SK-N-SH (cell line): ENCODE data around the gene FHDC1. TPM values are rescaled to one million over a fixed set of nuclear protein-coding genes. Genes with fewer than 3 reads are reported as not detected.

ENCODE experiments used
- CTCF ChIA-PET: fragments of 300-600, 350-600 bp; formaldehyde crosslinking; extraction: SDS; loops from one replicate; lab custom pipeline; 2021; lab: Yijun Ruan, JAX
- POLR2A ChIA-PET: fragments of 350-600 bp; sonication (Branson Sonifier 250); formaldehyde crosslinking; extraction: SDS; loops from one replicate; lab custom pipeline; 2020; ENCODE audit warnings: antibody characterized with exemption, inconsistent platforms; lab: Yijun Ruan, JAX
- DNase-seq: peaks from one replicate; pipeline ENCODE4 v3.0.0; 2012
- H2AFZ ChIP-seq: fragments of 200-600 bp; sonication (generic); 2 replicates; pipeline ENCODE4 v1.8.1; 2016; ENCODE audit warnings: antibody characterized with exemption, mild to moderate bottlenecking, low read depth
- H3F3A ChIP-seq: fragments of 200-600 bp; sonication (generic); replicated peaks from 2 replicates; pipeline ENCODE3; 2016; ENCODE audit warnings: antibody characterized with exemption, mild to moderate bottlenecking; ENCODE audit not compliant: insufficient read depth
- H3K27ac ChIP-seq, 2 experiments: fragments of 200-500 bp in 1 of 2; fragments of 200-600 bp in 1 of 2; sonication (Bioruptor generic) in 1 of 2; sonication (generic), shearing (Covaris generic) in 1 of 2; 2 replicates each; pipeline versions ENCODE4 v1.5.1 to v1.6.1; 2014 to 2016; ENCODE audit warnings: low read depth in 2 of 2, inconsistent platforms in 1 of 2, low read length in 1 of 2, mild to moderate bottlenecking in 1 of 2, mixed read lengths in 1 of 2
- H3K27me3 ChIP-seq: fragments of 200-600 bp; sonication (generic), shearing (Covaris generic); 2 replicates; pipeline ENCODE4 v1.6.1; 2016; ENCODE audit warnings: mixed run types; ENCODE audit not compliant: insufficient read depth
- H3K36me3 ChIP-seq, 2 experiments: fragments of 200-500 bp in 1 of 2; fragments of 200-600 bp in 1 of 2; sonication (Bioruptor generic) in 1 of 2; sonication (generic) in 1 of 2; replicated peaks in 1 of 2; 2 replicates each; pipeline versions ENCODE3 to v1.5.1; 2014 to 2016; ENCODE audit warnings: low read length in 1 of 2, mild to moderate bottlenecking in 1 of 2; ENCODE audit not compliant: insufficient read depth in 2 of 2, control insufficient read depth in 1 of 2
- H3K4me1 ChIP-seq, 2 experiments: fragments of 200-500 bp in 1 of 2; fragments of 200-600 bp in 1 of 2; sonication (Bioruptor generic) in 1 of 2; sonication (generic), shearing (Covaris generic) in 1 of 2; 2 replicates each; pipeline versions ENCODE4 v1.5.1 to v1.6.1; 2014 to 2016; ENCODE audit warnings: low read depth in 1 of 2, low read length in 1 of 2, mixed run types in 1 of 2; ENCODE audit not compliant: insufficient read depth in 2 of 2, control insufficient read depth in 1 of 2
- H3K4me2 ChIP-seq: fragments of 200-600 bp; sonication (generic), shearing (Covaris generic); 2 replicates; pipeline ENCODE4 v1.6.1; 2017; ENCODE audit warnings: mixed run types
- H3K4me3 ChIP-seq, 2 experiments: fragments of 200-500 bp in 1 of 2; fragments of 200-600 bp in 1 of 2; sonication (Bioruptor generic) in 1 of 2; sonication (generic), shearing (Covaris generic) in 1 of 2; 2 replicates each; pipeline versions ENCODE4 v1.5.1 to v1.8.1; 2014 to 2016; ENCODE audit warnings: low read depth in 2 of 2, inconsistent platforms in 1 of 2, low read length in 1 of 2, mild to moderate bottlenecking in 1 of 2, mixed read lengths in 1 of 2, moderate library complexity in 1 of 2
- H3K79me2 ChIP-seq: fragments of 200-600 bp; sonication (generic); 2 replicates; pipeline ENCODE4 v1.8.1; 2017; ENCODE audit warnings: mild to moderate bottlenecking; ENCODE audit not compliant: insufficient read depth
- H3K9ac ChIP-seq: fragments of 200-600 bp; sonication (generic); 2 replicates; pipeline ENCODE4 v1.6.1; 2017; ENCODE audit warnings: mixed run types
- H3K9me2 ChIP-seq: fragments of 200-600 bp; sonication (generic); 2 replicates; pipeline ENCODE4 v1.6.1; 2017; ENCODE audit warnings: mixed run types
- H3K9me3 ChIP-seq: fragments of 200-600 bp; sonication (generic); 2 replicates; pipeline ENCODE4 v1.6.1; 2017; ENCODE audit warnings: mixed run types, mild to moderate bottlenecking, moderate library complexity
- H4K20me1 ChIP-seq: fragments of 200-600 bp; sonication (generic); 2 replicates; pipeline ENCODE4 v1.6.1; 2017; ENCODE audit warnings: mild to moderate bottlenecking, mixed run types; ENCODE audit not compliant: insufficient read depth
- ELF1 ChIP-seq: IDR thresholded peaks from 2 replicates; pipeline ENCODE4 v1.4.0; 2012
- FOXM1 ChIP-seq: IDR thresholded peaks from 2 replicates; pipeline ENCODE4 v1.4.0; 2012; ENCODE audit warnings: low read depth, mild to moderate bottlenecking
- IRF3 ChIP-seq: fragments of 150-350 bp; IDR thresholded peaks from 2 replicates; pipeline ENCODE4 v1.6.1; 2016; ENCODE audit warnings: mild to moderate bottlenecking, low read depth, low read length
- MEF2A ChIP-seq: IDR thresholded peaks from 2 replicates; pipeline ENCODE4 v1.4.0; 2012; ENCODE audit warnings: low read depth, borderline replicate concordance
- MXI1 ChIP-seq: IDR thresholded peaks from 2 replicates; pipeline ENCODE4 v1.6.1; 2012; ENCODE audit warnings: mild to moderate bottlenecking, low read depth, low read length, improper control_type of control experiment
- NRF1 ChIP-seq: IDR thresholded peaks from 2 replicates; pipeline ENCODE4 v1.6.1; 2012; ENCODE audit warnings: low read depth, mild to moderate bottlenecking, low read length
- RAD21 ChIP-seq: IDR thresholded peaks from 2 replicates; pipeline ENCODE4 v1.6.1; 2012; ENCODE audit warnings: mild to moderate bottlenecking, low read length
- RXRA ChIP-seq: IDR thresholded peaks from 2 replicates; pipeline ENCODE4 v1.4.0; 2012; ENCODE audit warnings: low read depth, mild to moderate bottlenecking, borderline replicate concordance
- SIN3A ChIP-seq: IDR thresholded peaks from 2 replicates; pipeline ENCODE4 v1.6.1; 2012; ENCODE audit warnings: low read depth, mild to moderate bottlenecking, low read length, moderate library complexity, borderline replicate concordance
- TEAD4 ChIP-seq: IDR thresholded peaks from 2 replicates; pipeline ENCODE4 v1.4.0; 2012; ENCODE audit warnings: mild to moderate bottlenecking, borderline replicate concordance; ENCODE audit not compliant: insufficient read depth
- YY1 ChIP-seq: IDR thresholded peaks from 2 replicates; pipeline ENCODE4 v1.4.0; 2012; ENCODE audit warnings: low read depth, mild to moderate bottlenecking
- ZBTB33 ChIP-seq: IDR thresholded peaks from 2 replicates; pipeline ENCODE4 v1.4.0; 2012; ENCODE audit warnings: low read depth, borderline replicate concordance
- WGBS: methylation state at CpG from one replicate; pipeline ENCODE4 v1.1.6; 2017; ENCODE audit warnings: low lambda C conversion rate; 5-methylcytosine and 5-hydroxymethylcytosine counted together
- polyA plus RNA-seq, 3 experiments: library from polyadenylated mRNA; depleted of rRNA; stranded (reverse); fragments of >200 nt; gene quantifications; 2 replicates each; pipeline ENCODE4 v1.2.3, GENCODE V29; 2012
- TF ChIP-seq, protein P1 (sequence below): fragments of 150-350 bp; IDR thresholded peaks from 2 replicates; pipeline ENCODE4 v1.6.1; 2017; ENCODE audit warnings: antibody characterized with exemption, low read length, low read depth, borderline replicate concordance
- TF ChIP-seq, protein P2 (sequence below): fragments of 200-600 bp; sonication (generic); IDR thresholded peaks from 2 replicates; pipeline ENCODE4 v1.6.1; 2017; ENCODE audit warnings: antibody characterized with exemption, mild to moderate bottlenecking, moderate library complexity
- TF ChIP-seq, protein P3 (sequence below): IDR thresholded peaks from 2 replicates; pipeline ENCODE4; 2012

The FHDC1 gene
- polyA plus RNA-seq, 1 of the 3 experiments (the other 2 are of a cell fraction), result 0.02 TPM

DNA sequence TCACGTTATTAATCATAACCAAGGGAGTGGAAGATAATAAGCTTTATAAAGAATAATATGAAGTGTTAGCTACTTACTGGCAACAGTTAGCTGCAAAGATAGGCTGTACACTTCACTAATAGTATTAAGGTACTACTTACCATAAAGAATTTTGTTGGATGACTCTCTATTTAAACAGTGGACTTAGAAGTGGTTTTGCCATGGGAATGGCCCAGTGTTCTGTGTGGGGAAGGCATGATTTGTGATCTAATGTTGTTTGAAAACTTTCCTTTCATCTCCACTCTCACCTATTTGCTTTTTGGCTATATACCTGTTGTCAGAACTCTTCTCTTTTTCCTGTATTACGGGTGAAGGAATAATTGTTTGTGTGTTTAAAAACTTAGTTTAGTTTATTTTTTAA lies 23.0 kb downstream of the FHDC1 start (continued):
- TF ChIP-seq, protein P1, sequence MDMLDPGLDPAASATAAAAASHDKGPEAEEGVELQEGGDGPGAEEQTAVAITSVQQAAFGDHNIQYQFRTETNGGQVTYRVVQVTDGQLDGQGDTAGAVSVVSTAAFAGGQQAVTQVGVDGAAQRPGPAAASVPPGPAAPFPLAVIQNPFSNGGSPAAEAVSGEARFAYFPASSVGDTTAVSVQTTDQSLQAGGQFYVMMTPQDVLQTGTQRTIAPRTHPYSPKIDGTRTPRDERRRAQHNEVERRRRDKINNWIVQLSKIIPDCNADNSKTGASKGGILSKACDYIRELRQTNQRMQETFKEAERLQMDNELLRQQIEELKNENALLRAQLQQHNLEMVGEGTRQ, result no peak

DNA sequence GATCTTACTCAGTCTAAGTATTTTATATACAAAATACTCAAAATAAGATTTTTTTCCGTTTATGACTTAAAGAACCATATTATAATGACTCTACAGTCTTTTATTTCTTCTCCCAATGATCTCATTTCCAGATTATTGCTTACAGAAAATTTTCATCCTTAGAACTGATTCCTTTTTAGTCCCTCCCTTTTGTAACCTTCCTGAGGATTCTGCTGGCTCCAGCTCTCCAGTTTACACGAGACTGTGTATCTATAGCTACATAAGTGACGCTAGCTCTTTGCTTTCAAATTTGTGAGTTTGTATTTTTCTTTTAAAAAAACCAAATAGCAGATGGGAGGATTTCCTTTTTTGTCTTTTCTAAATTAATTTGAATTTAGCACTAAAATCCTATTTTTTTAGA lies 24.0 kb downstream of the FHDC1 start:
- no peak overlapping the region for H2AFZ ChIP-seq

More for the DNA sequence above, 24.0 kb downstream of the FHDC1 start:
- no peaks in the 10 kb centered on the region for H3K79me2 ChIP-seq
- ChIA-PET POLR2A (no interaction called here), CTCF (no interaction called here)
- TF ChIP-seq MEF2A, result no peak
- TF ChIP-seq TEAD4, result no peak
- no peak for TF ChIP-seq FOXM1
- TF ChIP-seq RXRA, result no peak
- no peak for TF ChIP-seq MXI1
- no peak for TF ChIP-seq YY1
- TF ChIP-seq, protein P2, sequence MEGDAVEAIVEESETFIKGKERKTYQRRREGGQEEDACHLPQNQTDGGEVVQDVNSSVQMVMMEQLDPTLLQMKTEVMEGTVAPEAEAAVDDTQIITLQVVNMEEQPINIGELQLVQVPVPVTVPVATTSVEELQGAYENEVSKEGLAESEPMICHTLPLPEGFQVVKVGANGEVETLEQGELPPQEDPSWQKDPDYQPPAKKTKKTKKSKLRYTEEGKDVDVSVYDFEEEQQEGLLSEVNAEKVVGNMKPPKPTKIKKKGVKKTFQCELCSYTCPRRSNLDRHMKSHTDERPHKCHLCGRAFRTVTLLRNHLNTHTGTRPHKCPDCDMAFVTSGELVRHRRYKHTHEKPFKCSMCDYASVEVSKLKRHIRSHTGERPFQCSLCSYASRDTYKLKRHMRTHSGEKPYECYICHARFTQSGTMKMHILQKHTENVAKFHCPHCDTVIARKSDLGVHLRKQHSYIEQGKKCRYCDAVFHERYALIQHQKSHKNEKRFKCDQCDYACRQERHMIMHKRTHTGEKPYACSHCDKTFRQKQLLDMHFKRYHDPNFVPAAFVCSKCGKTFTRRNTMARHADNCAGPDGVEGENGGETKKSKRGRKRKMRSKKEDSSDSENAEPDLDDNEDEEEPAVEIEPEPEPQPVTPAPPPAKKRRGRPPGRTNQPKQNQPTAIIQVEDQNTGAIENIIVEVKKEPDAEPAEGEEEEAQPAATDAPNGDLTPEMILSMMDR, result no peak
- TF ChIP-seq, protein P1, result no peak
- TF ChIP-seq SIN3A, result no peak
- no peak for TF ChIP-seq NRF1
- no peak for TF ChIP-seq ZBTB33
- TF ChIP-seq, protein P3, sequence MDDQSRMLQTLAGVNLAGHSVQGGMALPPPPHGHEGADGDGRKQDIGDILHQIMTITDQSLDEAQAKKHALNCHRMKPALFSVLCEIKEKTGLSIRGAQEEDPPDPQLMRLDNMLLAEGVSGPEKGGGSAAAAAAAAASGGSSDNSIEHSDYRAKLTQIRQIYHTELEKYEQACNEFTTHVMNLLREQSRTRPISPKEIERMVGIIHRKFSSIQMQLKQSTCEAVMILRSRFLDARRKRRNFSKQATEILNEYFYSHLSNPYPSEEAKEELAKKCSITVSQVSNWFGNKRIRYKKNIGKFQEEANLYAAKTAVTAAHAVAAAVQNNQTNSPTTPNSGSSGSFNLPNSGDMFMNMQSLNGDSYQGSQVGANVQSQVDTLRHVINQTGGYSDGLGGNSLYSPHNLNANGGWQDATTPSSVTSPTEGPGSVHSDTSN, result no peak
- TF ChIP-seq RAD21, result no peak
- no peak for TF ChIP-seq IRF3
- no peak for TF ChIP-seq ELF1
- no peak for DNase-seq
- no peak overlapping the region for H3K4me3 ChIP-seq
- no peaks in the 10 kb centered on the region for H3K9me2 ChIP-seq
- peaks cover 0 to 4% of the 10 kb centered on the region in 2 experiments; a peak in 2 of 4 replicates for H3K4me1 ChIP-seq
- no peak overlapping the region for H3K4me2 ChIP-seq
- no peaks in the 10 kb centered on the region for H3F3A ChIP-seq
- no peak overlapping the region for H3K9ac ChIP-seq
- H3K27me3 ChIP-seq, result no peaks in the 10 kb centered on the region; the same call in 1 of the 2 replicates
- WGBS, result 78% methylated on average over 3 of the region's 3 CpGs
- H4K20me1 ChIP-seq, result no peaks in the 10 kb centered on the region
- no peaks in the 10 kb centered on the region for H3K36me3 ChIP-seq
- no peak overlapping the region for H3K27ac ChIP-seq
- H3K9me3 ChIP-seq, result no peaks in the 10 kb centered on the region
